ENCODE data around the gene GHRL. TPM values are rescaled to one million over a fixed set of nuclear protein-coding genes. Genes with fewer than 3 reads are reported as not detected.

Gene GHRL
- total and polyA plus RNA-seq, 2 of the 4 experiments (the other 2 are of a cell fraction): 0.27 TPM; not detected in 1

DNA sequence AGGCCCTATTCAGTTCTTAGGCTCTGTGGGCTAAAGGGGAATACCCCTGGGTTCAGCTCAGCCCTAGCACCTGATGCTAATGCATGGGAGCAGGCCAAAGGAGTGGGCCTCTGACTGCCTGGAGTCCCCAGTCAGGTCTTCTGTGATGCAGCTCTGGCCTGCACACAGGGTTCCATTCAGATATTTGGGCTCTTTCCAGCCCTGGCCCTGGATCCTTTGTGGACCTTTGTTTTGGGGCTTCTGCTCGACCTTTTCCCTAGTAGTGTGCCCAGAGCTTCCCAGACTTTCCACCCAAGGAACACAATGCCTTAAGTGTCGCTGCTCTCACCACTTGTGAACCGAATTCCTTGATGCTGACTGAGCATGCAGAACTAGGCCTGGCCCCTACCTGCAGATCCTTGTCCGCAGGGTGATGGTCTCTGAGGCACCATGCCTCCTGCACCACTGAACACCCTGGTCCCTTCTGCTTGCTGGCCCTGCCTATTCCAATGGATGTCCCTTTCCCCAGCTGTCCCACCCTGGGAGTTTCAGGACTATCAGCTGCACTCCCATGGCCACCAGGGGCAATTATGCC is 23.1 kb upstream of the GHRL start:
- H3K27ac ChIP-seq (ENCODE audit: insufficient read depth, low read length): no peak overlapping the region
- H3K4ac ChIP-seq (ENCODE audit: low read depth, low read length): no peak overlapping the region
- no peak for TF ChIP-seq MAFK (IDR thresholded peaks at IDR 0.05; ENCODE audit: low read depth, low read length)
- TF ChIP-seq MAZ (IDR thresholded peaks at IDR 0.05; ENCODE audit: borderline replicate concordance, low read depth, low read length): no peak
- TF ChIP-seq SMC3 (IDR thresholded peaks at IDR 0.05; ENCODE audit: low read depth, low read length): no peak
- no peak for TF ChIP-seq MXI1 (IDR thresholded peaks at IDR 0.05; ENCODE audit: borderline replicate concordance, low read depth, low read length)
- TF ChIP-seq CHD1 (IDR thresholded peaks at IDR 0.05; ENCODE audit: low read depth, low read length): no peak
- H3K56ac ChIP-seq (ENCODE audit: extremely low read depth, insufficient read depth, low read length): no peak overlapping the region
- no peaks in the 10 kb centered on the region for H3K9me3 ChIP-seq (ENCODE audit: control insufficient read depth, insufficient read depth, low read length)
- no peak overlapping the region for H4K8ac ChIP-seq (ENCODE audit: low read depth in 2 of 2, low read length in 2 of 2)
- H4K5ac ChIP-seq (ENCODE audit: low read depth, low read length): no peak overlapping the region
- ChIA-PET POLR2A (ENCODE audit: unreplicated experiment) (no interaction called here), CTCF (no interaction called here)
- dilution Hi-C loops (cut with HindIII; ENCODE audit: low sequenced_read_pairs, unreplicated experiment): no loop called here
- H4K91ac ChIP-seq (ENCODE audit: insufficient read depth, low read depth, low read length): no peak overlapping the region
- H2BK120ac ChIP-seq (ENCODE audit: low read depth, low read length): no peak overlapping the region
- no peak overlapping the region for H3K9ac ChIP-seq (ENCODE audit: low read depth, low read length)
- H2AK9ac ChIP-seq (replicated peaks; ENCODE audit: low read depth, low read length, poor library complexity): no peak overlapping the region
- peaks cover 40 to 94% of the 10 kb centered on the region in 2 experiments for H3K79me1 ChIP-seq (ENCODE audit: low read depth in 1 of 2, low read length in 2 of 2)
- ATAC-seq (ENCODE audit: low read depth): no peak
- peaks cover 78% of the 10 kb centered on the region for H4K20me1 ChIP-seq (ENCODE audit: insufficient read depth, low read length)
- WGBS, 2 experiments (ENCODE audit: extremely low coverage in 2 of 2, insufficient read length in 1 of 2): no CpG with 5 or more reads among the region's 4 CpGs
- H3K36me3 ChIP-seq (ENCODE audit: control insufficient read depth, insufficient read depth, low read length): peaks cover 70% of the 10 kb centered on the region
- no peak overlapping the region for H2BK20ac ChIP-seq (ENCODE audit: low read depth, low read length)
- in situ Hi-C loops (cut with MboI; ENCODE audit: low sequenced_read_pairs): no loop called here
- H3K4me2 ChIP-seq (ENCODE audit: low read depth, low read length): no peak overlapping the region
- intact Hi-C loops (cut with micrococcal nuclease): no loop called here
- no peak overlapping the region for H3K18ac ChIP-seq (ENCODE audit: low read depth, low read length)
- H3K27me3 ChIP-seq (ENCODE audit: control insufficient read depth, insufficient read depth, low read length): no peaks in the 10 kb centered on the region
- no peak overlapping the region for H2BK15ac ChIP-seq (ENCODE audit: low read depth, low read length)
- no peak overlapping the region for H3K23ac ChIP-seq (ENCODE audit: low read depth, low read length)
- H3K4me3 ChIP-seq (ENCODE audit: insufficient read depth, low read depth, low read length): no peak overlapping the region
- H2AFZ ChIP-seq (replicated peaks; ENCODE audit: low read length, poor library complexity): no peak overlapping the region
- DNase-seq: no peak
- H3K9me1 ChIP-seq (ENCODE audit: insufficient read depth, low read length): peaks cover 24% of the 10 kb centered on the region
- peaks cover 14% of the 10 kb centered on the region for H3K4me1 ChIP-seq (ENCODE audit: control insufficient read depth, insufficient read depth, low read length)
- H2AK5ac ChIP-seq (ENCODE audit: low read depth, low read length): no peak overlapping the region
- BruUV-seq (replicated peaks): no TSS peak
- H3K14ac ChIP-seq (replicated peaks; ENCODE audit: low read depth, low read length): no peak overlapping the region
- H2BK5ac ChIP-seq (ENCODE audit: low read depth, low read length, poor library complexity, severe bottlenecking): no peak overlapping the region

Data from IMR-90 (cell line).